Left lung (tissue), 14 donors: ENCODE measurements around the gene ZNF823. TPM values are rescaled to one million over a fixed set of nuclear protein-coding genes. Genes with fewer than 3 reads are reported as not detected.

Source experiments
- ATAC-seq: fragments of 200-7000 bp; cut with Tn5 transposase; one replicate; pipeline ENCODE4 v1.9.1; 2020; ENCODE audit warnings: moderate library complexity
- DNase-seq, 4 donors: peaks; one replicate each; pipeline ENCODE4 v3.0.0-alpha.2; 2013 to 2020
- H3K27ac ChIP-seq, 2 donors: fragments of 200-600 bp; sonication (generic) in 1 of 2; one replicate each; pipeline versions ENCODE4 v1.5.0 to v1.8.0; 2020 to 2021
- H3K27me3 ChIP-seq, 2 donors: fragments of 200-600 bp; sonication (generic) in 1 of 2; one replicate each; pipeline versions ENCODE4 v1.5.0 to v1.8.0; 2020 to 2021
- H3K36me3 ChIP-seq, 2 donors: fragments of 200-600 bp; sonication (generic) in 1 of 2; one replicate each; pipeline versions ENCODE4 v1.5.0 to v1.8.0; 2020 to 2021
- H3K4me1 ChIP-seq, 2 donors: fragments of 200-600 bp; one replicate each; pipeline ENCODE4 v1.8.0; 2021
- H3K4me3 ChIP-seq, 2 donors: fragments of 200-600 bp; sonication (generic) in 1 of 2; one replicate each; pipeline versions ENCODE4 v1.5.0 to v1.8.0; 2020 to 2021; ENCODE audit warnings: mild to moderate bottlenecking in 1 of 2
- H3K9me3 ChIP-seq, 2 donors: fragments of 200-600 bp; sonication (generic) in 1 of 2; one replicate each; pipeline versions ENCODE4 v1.5.0 to v1.8.0; 2020 to 2021
- CTCF ChIP-seq, 2 donors: fragments of 200-600 bp; sonication (generic) in 1 of 2; IDR thresholded peaks; one replicate each; pipeline versions ENCODE4 v1.5.0 to v1.8.0; 2021; ENCODE audit warnings: antibody characterized with exemption in 2 of 2
- intact Hi-C, 2 donors: fragments of 100-400 bp; cut with DNase I; formaldehyde crosslinking; loops; one replicate each; pipeline versions ENCODE4 v1.11.2 to v1.14.2; 2022
- long read RNA-seq, 12 donors: library from polyadenylated mRNA in 2 of 12; unstranded in 2 of 12; transcript quantifications; one replicate each; pipeline ENCODE4 v2.0.0 and lab custom pipeline, GENCODE V29; 2019 to 2026
- polyA plus RNA-seq, 6 donors: library from polyadenylated mRNA; unstranded; fragments of 120-200 nt; gene quantifications; one replicate each; pipeline ENCODE4 v1.2.1, GENCODE V29; 2013; ENCODE audit not compliant: insufficient read length in 6 of 6
- total RNA-seq, 2 donors: library from RNA; stranded (reverse); fragmentation: NEBNext Ultra II Directional; extraction: Animal tissue kit (Norgen Biotek cat#: 25700); gene quantifications; one replicate each; pipeline ENCODE4 v1.2.1, GENCODE V29; 2021
- donor health status: DM: no; HTN: yes; CAD: no.
- donor health status: DM: no; HTN: no; CAD: no.

Gene ZNF823
- total RNA-seq (1 to 10 TPM; 5.3 to 5.5 TPM), polyA plus RNA-seq (1 to 10 TPM; 8.0 to 9.1 (median 8.7) TPM)
- long read RNA-seq, donor 1, partial matches to known transcripts: 36 of 37 reads
- long read RNA-seq, donor 1, other reads (novel, unspliced or antisense): 0 of 37 reads
- long read RNA-seq, donor 2, partial matches to known transcripts: 0 of 4 reads
- long read RNA-seq, donor 2, other reads (novel, unspliced or antisense): 0 of 4 reads
- long read RNA-seq, donor 3, partial matches to known transcripts: 20 of 22 reads
- long read RNA-seq, donor 3, other reads (novel, unspliced or antisense): 0 of 22 reads
- long read RNA-seq, donor 4, partial matches to known transcripts: 0 of 6 reads
- long read RNA-seq, donor 4, other reads (novel, unspliced or antisense): 4 of 6 reads
- long read RNA-seq, donor 5, transcript ZNF823-201 (4 exons, 2,423 nt): major isoform, 5 of 20 reads
- long read RNA-seq, donor 5, partial matches to known transcripts: 15 of 20 reads
- long read RNA-seq, donor 5, other reads (novel, unspliced or antisense): 0 of 20 reads
- long read RNA-seq, donor 6, partial matches to known transcripts: 0 of 3 reads
- long read RNA-seq, donor 6, other reads (novel, unspliced or antisense): 0 of 3 reads
- long read RNA-seq, donor 7, partial matches to known transcripts: 0 of 1 reads
- long read RNA-seq, donor 7, other reads (novel, unspliced or antisense): 0 of 1 reads
- long read RNA-seq, donor 8, partial matches to known transcripts: 15 of 18 reads
- long read RNA-seq, donor 8, other reads (novel, unspliced or antisense): 0 of 18 reads
- long read RNA-seq, donor 9: 0 reads
- long read RNA-seq, donor 10, partial matches to known transcripts: 0 of 7 reads
- long read RNA-seq, donor 10, other reads (novel, unspliced or antisense): 6 of 7 reads
- long read RNA-seq, donor 11: 0 reads
- long read RNA-seq, donor 12, transcript ZNF823-201 (4 exons, 2,423 nt): major isoform, 6 of 24 reads
- long read RNA-seq, donor 12, partial matches to known transcripts: 17 of 24 reads
- long read RNA-seq, donor 12, other reads (novel, unspliced or antisense): 0 of 24 reads

GRCh38 chr19:11738746-11739620 is at the start of gene ZNF823:
Gene ZNF823, minus strand, starts transcription at chr19:11738946. Its CDS starts 127 bp downstream, at chr19:11738819.
- peak within 1 kb of the TSS; percentile 92 to 97 for H3K4me3 ChIP-seq
- TF ChIP-seq CTCF (IDR thresholded peaks at IDR 0.05): no peak
- H3K9me3 ChIP-seq: no peaks in the 10 kb centered on the region
- peak; percentile 94 to 99 (median 98) for DNase-seq
- peaks cover 7 to 27% of the 10 kb centered on the region in 2 donors for H3K4me1 ChIP-seq
- no peaks in the 10 kb centered on the region for H3K27me3 ChIP-seq
- H3K27ac ChIP-seq: peak within 1 kb of the TSS; percentile 87
- H3K36me3 ChIP-seq: no peaks in the 10 kb centered on the region
- intact Hi-C loops: no loop called here
- ATAC-seq: peak; percentile 98

GRCh38 chr19:11787536-11787935 is 48.8 kb upstream of the ZNF823 start:
- no peak for TF ChIP-seq CTCF (IDR thresholded peaks at IDR 0.05)
- ATAC-seq (no peak), DNase-seq (no peak)
- Histone ChIP-seq H3K9me3 (peaks cover 0 to 85% of the 10 kb centered on the region in 2 donors), H3K36me3 (peaks cover 0 to under 1% of the 10 kb centered on the region in 2 donors), H3K27ac (no peak overlapping the region), H3K27me3 (no peaks in the 10 kb centered on the region), H3K4me3 (no peak overlapping the region), H3K4me1 (no peaks in the 10 kb centered on the region)
- intact Hi-C loops: no loop called here

- no peak overlapping the region for H3K4me3 ChIP-seq
- intact Hi-C loops: no loop called here
- no peak overlapping the region for H3K27ac ChIP-seq
- DNase-seq (no peak), ATAC-seq (no peak)
- no peaks in the 10 kb centered on the region for H3K4me1 ChIP-seq
- H3K27me3 ChIP-seq: no peaks in the 10 kb centered on the region
- H3K36me3 ChIP-seq: peaks cover 5 to 32% of the 10 kb centered on the region in 2 donors
- peaks cover 9 to 97% of the 10 kb centered on the region in 2 donors for H3K9me3 ChIP-seq
- TF ChIP-seq CTCF (IDR thresholded peaks at IDR 0.05): no peak
These were observed 45.6 kb upstream of the ZNF823 start for GRCh38 chr19:11784356-11784755.

- ATAC-seq (no peak), DNase-seq (no peak)
- Histone ChIP-seq H3K4me1 (no peaks in the 10 kb centered on the region), H3K27ac (no peak overlapping the region), H3K4me3 (no peak overlapping the region), H3K27me3 (no peaks in the 10 kb centered on the region), H3K36me3 (peaks cover 7 to 38% of the 10 kb centered on the region in 2 donors), H3K9me3 (peaks cover 9 to 97% of the 10 kb centered on the region in 2 donors)
- intact Hi-C loops: no loop called here
- no peak for TF ChIP-seq CTCF (IDR thresholded peaks at IDR 0.05)
These were observed 45.0 kb upstream of the ZNF823 start for GRCh38 chr19:11783767-11784166.
